ENCODE measurements around the gene GPANK1. TPM values are rescaled to one million over a fixed set of nuclear protein-coding genes. Genes with fewer than 3 reads are reported as not detected.

The GPANK1 gene
- total and polyA plus RNA-seq, 2 of the 13 experiments (the other 11 are each of a cell fraction or from before 2014, with no cell fraction given), result 15.4 to 22.8 TPM

- TF ChIP-seq, protein P1, sequence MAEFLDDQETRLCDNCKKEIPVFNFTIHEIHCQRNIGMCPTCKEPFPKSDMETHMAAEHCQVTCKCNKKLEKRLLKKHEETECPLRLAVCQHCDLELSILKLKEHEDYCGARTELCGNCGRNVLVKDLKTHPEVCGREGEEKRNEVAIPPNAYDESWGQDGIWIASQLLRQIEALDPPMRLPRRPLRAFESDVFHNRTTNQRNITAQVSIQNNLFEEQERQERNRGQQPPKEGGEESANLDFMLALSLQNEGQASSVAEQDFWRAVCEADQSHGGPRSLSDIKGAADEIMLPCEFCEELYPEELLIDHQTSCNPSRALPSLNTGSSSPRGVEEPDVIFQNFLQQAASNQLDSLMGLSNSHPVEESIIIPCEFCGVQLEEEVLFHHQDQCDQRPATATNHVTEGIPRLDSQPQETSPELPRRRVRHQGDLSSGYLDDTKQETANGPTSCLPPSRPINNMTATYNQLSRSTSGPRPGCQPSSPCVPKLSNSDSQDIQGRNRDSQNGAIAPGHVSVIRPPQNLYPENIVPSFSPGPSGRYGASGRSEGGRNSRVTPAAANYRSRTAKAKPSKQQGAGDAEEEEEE (CRISPR knock-in tag; IDR thresholded peaks at IDR 0.05; ENCODE audit: borderline replicate concordance), result no peak
- TF ChIP-seq, protein P2, sequence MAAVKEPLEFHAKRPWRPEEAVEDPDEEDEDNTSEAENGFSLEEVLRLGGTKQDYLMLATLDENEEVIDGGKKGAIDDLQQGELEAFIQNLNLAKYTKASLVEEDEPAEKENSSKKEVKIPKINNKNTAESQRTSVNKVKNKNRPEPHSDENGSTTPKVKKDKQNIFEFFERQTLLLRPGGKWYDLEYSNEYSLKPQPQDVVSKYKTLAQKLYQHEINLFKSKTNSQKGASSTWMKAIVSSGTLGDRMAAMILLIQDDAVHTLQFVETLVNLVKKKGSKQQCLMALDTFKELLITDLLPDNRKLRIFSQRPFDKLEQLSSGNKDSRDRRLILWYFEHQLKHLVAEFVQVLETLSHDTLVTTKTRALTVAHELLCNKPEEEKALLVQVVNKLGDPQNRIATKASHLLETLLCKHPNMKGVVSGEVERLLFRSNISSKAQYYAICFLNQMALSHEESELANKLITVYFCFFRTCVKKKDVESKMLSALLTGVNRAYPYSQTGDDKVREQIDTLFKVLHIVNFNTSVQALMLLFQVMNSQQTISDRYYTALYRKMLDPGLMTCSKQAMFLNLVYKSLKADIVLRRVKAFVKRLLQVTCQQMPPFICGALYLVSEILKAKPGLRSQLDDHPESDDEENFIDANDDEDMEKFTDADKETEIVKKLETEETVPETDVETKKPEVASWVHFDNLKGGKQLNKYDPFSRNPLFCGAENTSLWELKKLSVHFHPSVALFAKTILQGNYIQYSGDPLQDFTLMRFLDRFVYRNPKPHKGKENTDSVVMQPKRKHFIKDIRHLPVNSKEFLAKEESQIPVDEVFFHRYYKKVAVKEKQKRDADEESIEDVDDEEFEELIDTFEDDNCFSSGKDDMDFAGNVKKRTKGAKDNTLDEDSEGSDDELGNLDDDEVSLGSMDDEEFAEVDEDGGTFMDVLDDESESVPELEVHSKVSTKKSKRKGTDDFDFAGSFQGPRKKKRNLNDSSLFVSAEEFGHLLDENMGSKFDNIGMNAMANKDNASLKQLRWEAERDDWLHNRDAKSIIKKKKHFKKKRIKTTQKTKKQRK (IDR thresholded peaks at IDR 0.05; ENCODE audit: low read length), result no peak
- TF ChIP-seq HNRNPLL (IDR thresholded peaks at IDR 0.05; ENCODE audit: low read depth, low read length, poor library complexity, severe bottlenecking), result peak; percentile 65
- TF ChIP-seq PLRG1 (conservative IDR thresholded peaks at IDR 0.05), result no peak
- peak; percentile 79; the same call in 1 of the 2 replicates for TF ChIP-seq KDM5B (CRISPR knock-in tag; IDR thresholded peaks at IDR 0.05; ENCODE audit: borderline replicate concordance)
- TF ChIP-seq POGZ (CRISPR knock-in tag; IDR thresholded peaks at IDR 0.05), result no peak; the same call in none of the 2 replicates
- TF ChIP-seq, protein P3, sequence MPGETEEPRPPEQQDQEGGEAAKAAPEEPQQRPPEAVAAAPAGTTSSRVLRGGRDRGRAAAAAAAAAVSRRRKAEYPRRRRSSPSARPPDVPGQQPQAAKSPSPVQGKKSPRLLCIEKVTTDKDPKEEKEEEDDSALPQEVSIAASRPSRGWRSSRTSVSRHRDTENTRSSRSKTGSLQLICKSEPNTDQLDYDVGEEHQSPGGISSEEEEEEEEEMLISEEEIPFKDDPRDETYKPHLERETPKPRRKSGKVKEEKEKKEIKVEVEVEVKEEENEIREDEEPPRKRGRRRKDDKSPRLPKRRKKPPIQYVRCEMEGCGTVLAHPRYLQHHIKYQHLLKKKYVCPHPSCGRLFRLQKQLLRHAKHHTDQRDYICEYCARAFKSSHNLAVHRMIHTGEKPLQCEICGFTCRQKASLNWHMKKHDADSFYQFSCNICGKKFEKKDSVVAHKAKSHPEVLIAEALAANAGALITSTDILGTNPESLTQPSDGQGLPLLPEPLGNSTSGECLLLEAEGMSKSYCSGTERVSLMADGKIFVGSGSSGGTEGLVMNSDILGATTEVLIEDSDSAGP (CRISPR knock-in tag; IDR thresholded peaks at IDR 0.05; ENCODE audit: borderline replicate concordance), result no peak; the same call in 1 of the 2 replicates
- no peak for TF ChIP-seq ZNF460 (CRISPR knock-in tag; IDR thresholded peaks at IDR 0.05; ENCODE audit: borderline replicate concordance)
- no peak for TF ChIP-seq ZNF275 (CRISPR knock-in tag; IDR thresholded peaks at IDR 0.05; ENCODE audit: borderline replicate concordance)
- peak; percentile 55; the same call in 1 of the 2 replicates for TF ChIP-seq ZNF263 (CRISPR knock-in tag; IDR thresholded peaks at IDR 0.05)
- peak; percentile 97 for TF ChIP-seq ZFX (CRISPR knock-in tag; IDR thresholded peaks at IDR 0.05; ENCODE audit: low read depth)
- no peak for TF ChIP-seq ZNF343 (CRISPR knock-in tag; IDR thresholded peaks at IDR 0.05)
- TF ChIP-seq, protein P4, sequence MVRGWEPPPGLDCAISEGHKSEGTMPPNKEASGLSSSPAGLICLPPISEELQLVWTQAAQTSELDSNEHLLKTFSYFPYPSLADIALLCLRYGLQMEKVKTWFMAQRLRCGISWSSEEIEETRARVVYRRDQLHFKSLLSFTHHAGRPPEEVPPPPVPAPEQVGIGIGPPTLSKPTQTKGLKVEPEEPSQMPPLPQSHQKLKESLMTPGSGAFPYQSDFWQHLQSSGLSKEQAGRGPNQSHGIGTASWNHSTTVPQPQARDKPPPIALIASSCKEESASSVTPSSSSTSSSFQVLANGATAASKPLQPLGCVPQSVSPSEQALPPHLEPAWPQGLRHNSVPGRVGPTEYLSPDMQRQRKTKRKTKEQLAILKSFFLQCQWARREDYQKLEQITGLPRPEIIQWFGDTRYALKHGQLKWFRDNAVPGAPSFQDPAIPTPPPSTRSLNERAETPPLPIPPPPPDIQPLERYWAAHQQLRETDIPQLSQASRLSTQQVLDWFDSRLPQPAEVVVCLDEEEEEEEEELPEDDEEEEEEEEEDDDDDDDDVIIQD (CRISPR knock-in tag; IDR thresholded peaks at IDR 0.05; ENCODE audit: low read depth), result no peak; the same call in 1 of the 2 replicates
- TF ChIP-seq ZNF451 (CRISPR knock-in tag; IDR thresholded peaks at IDR 0.05), result peak; percentile 50; the same call in 1 of the 2 replicates
- peak; percentile 85 for TF ChIP-seq ZNF891 (CRISPR knock-in tag; IDR thresholded peaks at IDR 0.05)
Observed at GRCh38 chr6:31665501-31666336, 922 bp upstream of the GPANK1 start, which contains the start of gene CSNK2B (continued).

Data from HepG2 (cell line).